SK-N-SH (cell line): ENCODE results near the gene RHPN2.
"Not testable (repeated sequence)": the region's sequence is repeated elsewhere in the genome, so short reads cannot be mapped to it uniquely, and the experiment has no call there.

ENCODE experiments used
- CHD2 ChIP-seq: fragments of 150-350 bp; IDR thresholded peaks from 2 replicates; pipeline ENCODE4 v1.6.1; 2018; ENCODE audit warnings: low read length; ENCODE audit not compliant: partially characterized antibody
- POLR2AphosphoS5 ChIP-seq: IDR thresholded peaks from 2 replicates; pipeline ENCODE4 v1.6.1; 2012; ENCODE audit warnings: low read depth, low read length
- RAD21 ChIP-seq: IDR thresholded peaks from 2 replicates; pipeline ENCODE4 v1.6.1; 2012; ENCODE audit warnings: mild to moderate bottlenecking, low read length
- RFX5 ChIP-seq: IDR thresholded peaks from 2 replicates; pipeline ENCODE4 v1.6.1; 2012; ENCODE audit warnings: mild to moderate bottlenecking, improper control_type of control experiment, low read length
- RXRA ChIP-seq: IDR thresholded peaks from 2 replicates; pipeline ENCODE4 v1.4.0; 2012; ENCODE audit warnings: low read depth, mild to moderate bottlenecking, borderline replicate concordance
- SIN3A ChIP-seq: IDR thresholded peaks from 2 replicates; pipeline ENCODE4 v1.6.1; 2012; ENCODE audit warnings: low read depth, mild to moderate bottlenecking, low read length, moderate library complexity, borderline replicate concordance
- SMC3 ChIP-seq: IDR thresholded peaks from 2 replicates; pipeline ENCODE4 v1.6.1; 2012; ENCODE audit warnings: low read depth, low read length, improper control_type of control experiment
- TF ChIP-seq, protein P1 (sequence below): IDR thresholded peaks from 2 replicates; pipeline ENCODE4 v1.4.0; 2012; ENCODE audit warnings: low read depth, borderline replicate concordance
- TF ChIP-seq, protein P2 (sequence below): fragments of 200-600 bp; sonication (generic); IDR thresholded peaks from 2 replicates; pipeline ENCODE4 v1.6.1; 2017; ENCODE audit warnings: antibody characterized with exemption, mild to moderate bottlenecking, moderate library complexity
- TF ChIP-seq, protein P3 (sequence below): IDR thresholded peaks from 2 replicates; pipeline ENCODE4 v1.6.1; 2012; ENCODE audit warnings: mild to moderate bottlenecking, low read depth, low read length, moderate library complexity
- TF ChIP-seq, protein P4 (sequence below): IDR thresholded peaks from 2 replicates; pipeline ENCODE4 v1.4.0; 2012; ENCODE audit warnings: low read depth

DNA sequence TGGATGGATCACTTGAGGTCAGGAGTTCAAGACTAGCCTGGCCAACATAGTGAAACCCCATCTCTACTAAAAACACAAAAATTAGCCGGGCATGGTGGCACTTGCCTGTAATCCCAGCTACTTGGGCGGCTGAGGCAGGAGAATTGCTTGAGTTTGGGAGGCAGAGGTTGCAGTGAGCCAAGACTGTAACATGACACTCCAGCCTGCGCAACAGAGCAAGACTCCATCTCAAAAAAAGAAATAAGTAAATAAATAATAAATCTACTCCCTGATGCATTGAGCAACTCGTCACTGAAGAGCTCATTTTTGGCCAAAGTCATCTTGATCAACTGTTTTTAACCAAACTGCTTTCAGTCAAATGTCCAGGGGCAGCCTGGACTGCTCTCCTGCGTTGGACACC lies 123.4 kb downstream of the RHPN2 start:
- TF ChIP-seq POLR2AphosphoS5, RFX5, SMC3, CHD2, SIN3A, RAD21, RXRA: not testable (repeated sequence)
- TF ChIP-seq, protein P1, sequence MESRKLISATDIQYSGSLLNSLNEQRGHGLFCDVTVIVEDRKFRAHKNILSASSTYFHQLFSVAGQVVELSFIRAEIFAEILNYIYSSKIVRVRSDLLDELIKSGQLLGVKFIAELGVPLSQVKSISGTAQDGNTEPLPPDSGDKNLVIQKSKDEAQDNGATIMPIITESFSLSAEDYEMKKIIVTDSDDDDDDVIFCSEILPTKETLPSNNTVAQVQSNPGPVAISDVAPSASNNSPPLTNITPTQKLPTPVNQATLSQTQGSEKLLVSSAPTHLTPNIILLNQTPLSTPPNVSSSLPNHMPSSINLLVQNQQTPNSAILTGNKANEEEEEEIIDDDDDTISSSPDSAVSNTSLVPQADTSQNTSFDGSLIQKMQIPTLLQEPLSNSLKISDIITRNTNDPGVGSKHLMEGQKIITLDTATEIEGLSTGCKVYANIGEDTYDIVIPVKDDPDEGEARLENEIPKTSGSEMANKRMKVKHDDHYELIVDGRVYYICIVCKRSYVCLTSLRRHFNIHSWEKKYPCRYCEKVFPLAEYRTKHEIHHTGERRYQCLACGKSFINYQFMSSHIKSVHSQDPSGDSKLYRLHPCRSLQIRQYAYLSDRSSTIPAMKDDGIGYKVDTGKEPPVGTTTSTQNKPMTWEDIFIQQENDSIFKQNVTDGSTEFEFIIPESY, result not testable (repeated sequence)
- TF ChIP-seq, protein P2, sequence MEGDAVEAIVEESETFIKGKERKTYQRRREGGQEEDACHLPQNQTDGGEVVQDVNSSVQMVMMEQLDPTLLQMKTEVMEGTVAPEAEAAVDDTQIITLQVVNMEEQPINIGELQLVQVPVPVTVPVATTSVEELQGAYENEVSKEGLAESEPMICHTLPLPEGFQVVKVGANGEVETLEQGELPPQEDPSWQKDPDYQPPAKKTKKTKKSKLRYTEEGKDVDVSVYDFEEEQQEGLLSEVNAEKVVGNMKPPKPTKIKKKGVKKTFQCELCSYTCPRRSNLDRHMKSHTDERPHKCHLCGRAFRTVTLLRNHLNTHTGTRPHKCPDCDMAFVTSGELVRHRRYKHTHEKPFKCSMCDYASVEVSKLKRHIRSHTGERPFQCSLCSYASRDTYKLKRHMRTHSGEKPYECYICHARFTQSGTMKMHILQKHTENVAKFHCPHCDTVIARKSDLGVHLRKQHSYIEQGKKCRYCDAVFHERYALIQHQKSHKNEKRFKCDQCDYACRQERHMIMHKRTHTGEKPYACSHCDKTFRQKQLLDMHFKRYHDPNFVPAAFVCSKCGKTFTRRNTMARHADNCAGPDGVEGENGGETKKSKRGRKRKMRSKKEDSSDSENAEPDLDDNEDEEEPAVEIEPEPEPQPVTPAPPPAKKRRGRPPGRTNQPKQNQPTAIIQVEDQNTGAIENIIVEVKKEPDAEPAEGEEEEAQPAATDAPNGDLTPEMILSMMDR, result not testable (repeated sequence)
- TF ChIP-seq, protein P3, sequence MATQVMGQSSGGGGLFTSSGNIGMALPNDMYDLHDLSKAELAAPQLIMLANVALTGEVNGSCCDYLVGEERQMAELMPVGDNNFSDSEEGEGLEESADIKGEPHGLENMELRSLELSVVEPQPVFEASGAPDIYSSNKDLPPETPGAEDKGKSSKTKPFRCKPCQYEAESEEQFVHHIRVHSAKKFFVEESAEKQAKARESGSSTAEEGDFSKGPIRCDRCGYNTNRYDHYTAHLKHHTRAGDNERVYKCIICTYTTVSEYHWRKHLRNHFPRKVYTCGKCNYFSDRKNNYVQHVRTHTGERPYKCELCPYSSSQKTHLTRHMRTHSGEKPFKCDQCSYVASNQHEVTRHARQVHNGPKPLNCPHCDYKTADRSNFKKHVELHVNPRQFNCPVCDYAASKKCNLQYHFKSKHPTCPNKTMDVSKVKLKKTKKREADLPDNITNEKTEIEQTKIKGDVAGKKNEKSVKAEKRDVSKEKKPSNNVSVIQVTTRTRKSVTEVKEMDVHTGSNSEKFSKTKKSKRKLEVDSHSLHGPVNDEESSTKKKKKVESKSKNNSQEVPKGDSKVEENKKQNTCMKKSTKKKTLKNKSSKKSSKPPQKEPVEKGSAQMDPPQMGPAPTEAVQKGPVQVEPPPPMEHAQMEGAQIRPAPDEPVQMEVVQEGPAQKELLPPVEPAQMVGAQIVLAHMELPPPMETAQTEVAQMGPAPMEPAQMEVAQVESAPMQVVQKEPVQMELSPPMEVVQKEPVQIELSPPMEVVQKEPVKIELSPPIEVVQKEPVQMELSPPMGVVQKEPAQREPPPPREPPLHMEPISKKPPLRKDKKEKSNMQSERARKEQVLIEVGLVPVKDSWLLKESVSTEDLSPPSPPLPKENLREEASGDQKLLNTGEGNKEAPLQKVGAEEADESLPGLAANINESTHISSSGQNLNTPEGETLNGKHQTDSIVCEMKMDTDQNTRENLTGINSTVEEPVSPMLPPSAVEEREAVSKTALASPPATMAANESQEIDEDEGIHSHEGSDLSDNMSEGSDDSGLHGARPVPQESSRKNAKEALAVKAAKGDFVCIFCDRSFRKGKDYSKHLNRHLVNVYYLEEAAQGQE, result not testable (repeated sequence)
- TF ChIP-seq, protein P4, sequence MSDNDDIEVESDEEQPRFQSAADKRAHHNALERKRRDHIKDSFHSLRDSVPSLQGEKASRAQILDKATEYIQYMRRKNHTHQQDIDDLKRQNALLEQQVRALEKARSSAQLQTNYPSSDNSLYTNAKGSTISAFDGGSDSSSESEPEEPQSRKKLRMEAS, result not testable (repeated sequence)
